Inflammatory macrophage treated with lipopolysaccharide for 1 hour (primary cell): ENCODE results near the gene DDX42.
"Not testable (repeated sequence)": the region's sequence is repeated elsewhere in the genome, so short reads cannot be mapped to it uniquely, and the experiment has no call there.

Source experiments
- DNase-seq, 2 donors: peaks; one replicate each; pipeline ENCODE4 v3.0.0-alpha.2; 2020 to 2022

Gene DDX42

DNA sequence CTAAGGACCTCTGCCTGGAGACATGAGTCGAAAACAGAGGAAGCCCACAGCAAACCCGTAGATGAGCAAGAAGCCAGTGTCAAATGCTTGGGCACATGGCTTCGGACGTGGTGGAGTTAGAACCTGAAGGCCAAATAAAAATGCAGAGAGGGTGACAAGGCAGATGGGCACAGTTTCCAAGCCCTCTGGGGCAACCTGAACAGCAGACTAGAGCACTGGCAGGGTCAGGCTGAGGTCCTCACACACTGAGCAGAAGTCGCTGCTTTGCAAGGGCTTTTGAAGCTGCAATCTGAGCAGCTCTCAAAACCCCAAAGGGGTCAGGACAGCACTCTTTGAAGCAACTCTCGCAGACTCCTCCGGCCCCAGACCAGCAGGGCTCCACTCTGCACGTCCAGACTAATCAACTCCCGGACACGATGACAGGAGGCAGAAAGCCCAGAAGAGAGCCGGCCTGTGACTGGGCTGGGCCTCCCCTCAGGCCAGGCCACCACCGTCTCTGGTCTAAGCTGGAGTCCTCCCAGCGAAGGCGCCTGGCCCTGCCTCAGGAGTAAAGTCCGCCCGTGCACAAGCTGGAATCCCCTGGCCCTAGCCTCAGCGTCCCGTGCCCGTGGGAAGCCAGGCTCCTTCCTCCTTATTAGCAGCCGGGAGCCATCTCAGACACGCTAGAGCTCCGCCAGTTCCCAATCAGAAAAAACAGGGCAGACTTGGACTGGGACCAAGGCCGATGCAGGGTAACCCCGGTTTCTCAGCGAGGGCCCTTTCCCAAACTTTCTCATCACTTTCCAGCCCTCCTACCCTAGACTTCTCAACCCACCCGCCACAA, 67.6 kb downstream of the DDX42 start:
- peak; percentile 64 to 70 for DNase-seq

DNA sequence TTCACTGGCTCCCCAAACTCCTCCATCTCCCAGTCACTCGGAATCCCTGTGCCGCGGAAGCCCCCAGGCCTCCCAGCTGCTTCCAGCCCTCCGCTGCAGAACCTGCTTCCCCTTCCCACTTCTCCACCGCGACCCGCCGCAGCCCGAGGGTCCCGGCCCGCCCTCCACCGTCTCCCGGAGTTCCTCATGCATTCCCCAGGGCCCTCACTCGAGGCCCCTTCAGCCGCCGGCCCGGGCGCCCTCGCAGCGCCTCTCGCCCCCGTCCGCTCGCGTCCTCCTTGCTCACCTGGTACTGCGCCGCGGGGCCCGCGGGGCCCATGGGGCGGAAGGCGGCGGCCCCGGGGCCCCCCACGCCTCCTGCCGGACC, 68.2 kb downstream of the DDX42 start:
- DNase-seq: peak in 1 of 2 donors; percentile 2

DNA sequence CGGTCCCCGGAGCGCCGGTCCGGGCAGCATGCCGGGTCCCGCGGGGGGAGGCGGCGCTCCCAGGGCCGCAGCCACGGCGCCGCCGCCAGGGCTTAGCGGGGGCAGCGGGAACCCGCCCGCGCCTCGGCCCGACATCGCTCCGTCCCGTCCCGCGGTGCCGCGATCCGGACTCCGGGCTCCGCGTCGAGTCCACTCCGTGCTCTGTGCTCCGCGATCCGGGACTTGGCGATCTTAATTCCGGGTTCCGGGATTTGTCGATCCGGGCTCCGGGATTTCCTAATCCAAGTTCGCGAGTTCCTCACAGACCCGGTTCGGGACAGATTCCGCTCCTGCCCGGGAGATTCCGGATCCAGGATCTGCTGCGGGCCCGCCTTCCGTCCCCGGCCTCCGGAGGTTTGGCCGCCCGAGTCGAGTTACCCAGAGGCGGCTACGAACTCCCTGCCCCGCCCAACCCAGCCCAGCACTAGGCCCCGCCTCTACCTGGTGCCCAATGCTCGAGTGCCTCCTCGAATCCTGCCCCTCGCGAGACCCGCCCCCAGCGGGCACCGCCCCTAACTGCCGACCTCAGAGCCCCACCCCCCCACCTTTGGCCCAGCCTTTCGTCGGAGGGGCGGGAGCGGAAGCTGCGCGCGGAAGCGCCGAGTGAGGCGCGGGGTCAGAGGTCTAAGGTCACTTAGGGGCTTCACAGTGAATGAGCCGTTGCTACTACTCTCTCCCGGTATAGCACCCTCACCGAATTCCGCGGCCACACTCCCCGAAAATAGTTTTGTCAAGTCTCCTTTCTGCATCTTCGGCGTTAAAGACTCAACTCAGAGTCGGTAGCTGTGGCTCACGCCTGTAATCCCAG, 68.8 kb downstream of the DDX42 start, which contains the start of gene SMARCD2:
Gene SMARCD2 (minus strand): TSS at position 146 of the 847 bp plus-strand sequence. CDS start 11 bp downstream, at position 135.
- DNase-seq: peak; percentile 98 to 99

DNA sequence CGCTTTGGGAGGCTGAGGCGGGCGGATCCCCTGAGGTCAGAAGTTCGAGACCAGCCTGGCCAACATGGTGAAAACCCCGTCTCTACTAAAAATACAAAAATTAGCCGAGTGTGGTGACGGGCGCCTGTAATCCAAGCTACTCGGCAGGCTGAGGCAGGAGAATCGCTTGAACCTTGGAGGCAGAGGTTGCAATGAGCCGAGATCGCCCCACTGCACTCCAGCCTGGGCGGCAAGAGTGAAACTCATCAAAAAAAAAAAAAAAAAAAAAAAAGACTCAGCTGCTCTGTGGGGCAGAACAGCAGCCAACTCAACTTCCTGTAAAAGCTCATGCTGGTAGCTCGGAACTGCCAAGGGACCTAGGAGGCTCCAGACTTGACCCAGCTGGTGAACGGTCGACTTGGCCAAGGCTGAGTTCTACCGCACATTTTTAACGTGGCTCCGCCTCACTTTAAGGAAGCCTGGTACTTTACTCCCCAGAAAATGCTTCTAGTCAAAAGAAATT, 69.5 kb downstream of the DDX42 start:
- peak; percentile 51 to 62 for DNase-seq

DNA sequence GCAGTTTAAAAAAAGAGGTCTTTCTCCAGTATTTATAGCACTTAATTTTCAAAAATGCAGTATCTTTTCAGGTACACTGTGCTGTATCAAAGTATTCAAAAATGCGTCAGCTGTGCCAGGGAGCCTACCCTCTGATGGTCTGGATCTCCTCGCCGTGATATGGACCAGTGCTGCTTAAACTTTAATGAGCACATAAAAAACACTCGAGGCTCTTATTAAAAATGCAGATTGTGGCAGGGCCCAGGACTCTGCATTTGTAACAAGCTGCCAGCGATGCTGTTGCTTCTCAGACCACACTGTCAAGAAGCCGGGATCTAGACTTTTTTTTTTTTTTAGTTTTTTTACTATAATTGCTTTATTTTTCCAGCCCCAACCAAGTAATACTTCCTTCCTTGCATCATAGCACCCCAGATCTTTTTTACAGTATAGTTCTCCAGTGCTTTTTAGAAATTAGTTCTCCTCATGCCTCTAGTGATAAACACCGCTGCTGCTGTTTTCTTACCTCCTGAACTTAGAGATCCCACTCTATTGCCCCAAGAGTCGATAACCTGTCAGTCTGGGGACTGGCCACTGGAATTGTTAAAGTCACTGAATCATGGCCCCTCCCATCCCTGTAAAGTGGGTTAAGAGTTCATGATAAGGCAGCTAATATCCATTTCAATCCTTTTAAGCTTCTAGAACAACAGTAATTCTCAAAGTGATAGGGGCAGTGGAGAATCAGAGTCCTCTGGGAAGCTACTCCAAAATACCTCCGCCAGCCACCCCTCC, 70.1 kb downstream of the DDX42 start:
- no peak for DNase-seq

DNA sequence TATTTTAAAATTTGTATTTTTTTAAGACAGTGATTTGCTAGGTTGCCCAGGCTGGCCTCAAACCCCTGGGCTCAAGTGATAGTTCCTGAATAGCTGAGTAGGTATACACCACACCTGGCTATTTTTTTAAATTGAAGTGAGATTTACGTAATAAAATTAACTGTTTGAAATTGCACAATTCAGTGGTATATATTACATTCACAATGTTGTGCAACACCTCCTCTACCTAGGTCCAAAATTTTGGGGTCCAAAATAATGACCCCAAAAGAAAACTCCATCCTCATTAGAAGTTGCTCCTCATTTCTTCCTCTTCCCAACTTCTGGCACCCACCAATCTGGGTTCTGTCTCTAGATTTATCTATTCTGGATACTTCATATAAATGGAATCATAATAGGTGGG, 71.5 kb downstream of the DDX42 start:
- no peak for DNase-seq

DNA sequence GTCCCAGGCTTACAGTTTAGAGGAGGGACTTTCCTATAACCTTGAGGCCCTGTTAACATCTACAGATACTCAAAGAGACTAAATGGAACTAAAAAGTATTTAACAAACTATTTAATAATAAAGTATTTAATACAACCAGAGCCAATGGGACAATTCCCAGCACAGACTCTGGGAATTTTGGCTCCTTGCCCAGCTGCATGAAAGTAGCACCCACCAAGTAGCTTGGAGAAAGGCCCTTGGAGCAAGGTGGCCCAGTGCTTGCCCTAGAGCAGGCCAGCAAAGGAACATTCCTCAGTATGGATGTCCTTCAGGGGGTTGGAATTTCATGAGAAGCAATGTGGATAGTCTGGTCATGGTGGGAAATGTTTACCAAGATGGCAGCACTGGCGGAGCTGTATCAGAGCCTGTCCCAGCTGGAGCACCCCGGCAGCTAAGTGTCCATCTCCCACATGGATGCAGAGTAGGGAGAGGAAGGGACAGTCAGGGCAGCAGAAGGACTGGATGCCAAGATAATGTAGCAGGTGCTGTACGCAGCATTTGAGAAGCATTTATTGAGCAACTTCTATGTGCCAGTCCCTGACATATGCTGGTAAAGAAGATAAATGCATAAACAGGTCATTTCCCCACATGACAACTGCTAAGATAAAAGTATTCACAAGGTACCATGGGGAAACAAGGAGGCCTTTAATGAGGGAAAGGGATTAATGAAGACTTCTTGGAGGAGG, 73.7 kb downstream of the DDX42 start:
- no peak for DNase-seq

DNA sequence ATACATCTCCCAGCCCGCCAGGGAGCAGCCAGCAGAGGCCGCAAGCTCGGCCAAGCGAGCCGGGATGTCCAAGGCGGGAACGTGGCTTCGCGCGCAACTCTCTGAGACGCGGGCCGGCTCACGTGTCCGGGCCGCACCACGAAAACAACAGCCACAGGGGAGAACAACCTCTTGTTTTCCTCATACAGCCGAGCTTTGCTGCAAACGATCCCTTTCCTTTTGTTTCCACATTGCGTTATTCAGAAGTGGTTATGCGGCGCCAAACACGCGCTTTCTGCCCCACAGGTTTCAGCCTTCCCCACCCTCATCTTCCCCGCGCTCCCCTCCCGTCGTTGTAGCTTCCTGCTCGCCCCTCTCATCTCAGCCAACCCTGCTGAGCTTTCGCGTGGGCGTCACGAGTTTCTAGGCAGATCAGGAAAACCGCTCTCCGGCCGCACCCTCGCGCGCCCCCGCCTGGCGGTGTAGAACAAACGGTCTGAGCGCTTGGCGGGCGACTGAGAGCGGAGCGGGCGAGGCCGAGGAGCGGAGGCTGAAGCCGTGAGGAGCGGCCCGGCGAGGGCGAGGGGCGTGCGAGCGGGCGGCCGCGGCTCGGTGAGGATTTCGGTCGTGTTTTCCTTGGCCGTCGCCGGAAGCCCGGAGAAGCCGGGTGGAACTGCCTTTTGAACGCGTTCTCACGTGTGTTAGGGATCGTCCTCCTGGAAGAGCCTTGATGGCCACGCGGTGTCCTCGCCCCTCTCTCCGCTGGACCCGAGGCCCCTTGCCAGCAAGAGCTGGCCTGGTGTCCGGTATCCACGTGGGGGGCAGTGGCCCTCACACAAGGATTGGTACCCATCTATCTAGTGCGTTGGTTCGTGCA, 75.1 kb downstream of the DDX42 start:
- peak; percentile 94 to 98 for DNase-seq

DNA sequence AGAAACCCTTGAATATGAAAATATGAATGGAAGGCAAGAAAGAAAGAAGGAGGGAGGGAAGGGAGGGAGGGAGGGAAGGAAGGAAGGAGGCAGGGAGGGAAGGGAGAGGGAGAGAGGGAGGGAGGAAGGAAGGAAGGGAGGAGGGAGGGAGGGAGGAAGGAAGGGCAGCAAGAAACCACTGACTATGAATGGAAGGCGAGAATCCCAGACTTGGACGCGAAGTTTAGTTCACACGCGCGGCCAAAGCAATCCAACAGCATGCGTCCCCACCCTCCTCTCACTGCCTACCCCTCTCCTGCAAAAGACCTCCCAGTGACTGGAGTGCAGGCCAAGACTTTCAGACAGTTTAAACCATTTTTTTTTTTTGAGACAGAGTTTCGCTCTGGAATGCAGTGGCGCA, 76.4 kb downstream of the DDX42 start:
- DNase-seq: no peak

DNA sequence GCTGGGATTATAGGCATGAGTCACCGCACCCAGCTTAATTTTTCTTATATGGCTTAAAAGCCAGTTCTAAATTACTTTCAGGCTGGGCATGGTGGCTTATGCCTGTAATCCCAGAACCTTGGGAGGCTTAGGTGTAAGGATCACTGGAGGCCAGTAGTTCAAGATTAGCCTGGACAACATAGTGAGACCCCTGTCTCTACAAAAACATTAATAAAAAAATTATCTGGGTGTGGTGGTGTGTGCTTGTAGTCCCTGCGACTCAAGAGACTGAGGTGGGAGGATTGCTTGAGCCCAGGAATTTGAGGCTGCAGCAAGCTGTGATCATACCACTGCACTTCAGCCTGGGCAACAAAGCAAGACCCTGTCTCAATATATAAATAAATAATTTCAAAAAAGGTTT, 79.3 kb downstream of the DDX42 start:
- no peak for DNase-seq

DNA sequence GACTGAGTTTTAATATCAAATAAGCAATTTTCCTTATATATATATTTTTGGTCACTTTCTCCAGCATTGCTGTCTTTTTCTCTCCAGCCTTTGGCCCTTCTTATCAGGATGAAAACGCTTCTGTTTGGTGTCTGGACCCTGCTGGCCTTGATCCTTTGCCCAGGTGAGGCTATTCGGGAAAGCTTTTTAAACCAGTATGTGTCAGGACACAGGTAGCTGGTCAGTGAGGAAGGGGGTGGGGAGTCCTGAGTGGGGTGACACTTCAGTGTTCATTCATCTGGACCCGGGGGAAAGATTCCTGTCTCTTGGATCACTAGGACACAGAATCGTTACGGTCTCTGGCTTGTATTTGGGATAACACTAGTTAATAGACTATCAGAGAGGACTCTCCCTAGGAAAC, 80.7 kb downstream of the DDX42 start:
- no peak for DNase-seq

DNA sequence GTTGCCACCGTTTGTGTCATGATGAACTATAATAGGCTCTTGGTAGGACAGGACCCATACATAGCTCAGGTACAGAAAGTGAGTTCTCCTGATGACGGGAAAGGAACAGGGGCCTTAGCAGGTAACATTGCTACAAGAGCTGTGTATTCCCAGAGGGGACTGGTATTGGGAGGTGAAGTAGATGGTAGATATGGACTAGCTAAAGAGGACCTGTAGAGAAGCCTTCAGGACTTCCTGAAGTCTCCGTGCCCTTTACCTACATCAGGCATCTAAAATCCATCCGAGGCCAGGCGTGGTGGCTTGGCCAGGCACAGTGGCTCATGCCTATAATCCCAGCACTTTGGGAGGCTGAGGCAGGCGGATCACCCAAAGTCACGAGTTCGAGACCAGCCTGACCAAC, 81.2 kb downstream of the DDX42 start:
- DNase-seq: no peak

DNA sequence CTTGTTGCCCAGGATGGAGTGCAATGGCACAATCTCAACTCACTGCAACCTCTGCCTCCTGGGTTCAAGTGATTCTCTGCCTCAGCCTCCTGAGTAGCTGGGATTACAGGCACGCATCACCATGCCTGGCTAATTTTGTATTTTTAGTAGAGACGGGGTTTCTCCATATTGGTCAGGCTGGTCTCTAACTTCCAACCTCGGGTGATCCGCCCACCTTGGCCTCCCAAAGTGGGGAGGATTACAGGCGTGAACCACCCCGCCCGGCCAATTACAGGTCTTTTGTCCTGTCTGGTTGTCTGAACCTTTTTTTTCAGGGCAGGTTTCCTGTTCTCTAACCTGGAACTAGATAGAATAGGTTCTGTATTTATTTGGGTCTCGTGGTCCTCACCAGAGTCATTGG, 82.5 kb downstream of the DDX42 start:
- not testable (repeated sequence) for DNase-seq

DNA sequence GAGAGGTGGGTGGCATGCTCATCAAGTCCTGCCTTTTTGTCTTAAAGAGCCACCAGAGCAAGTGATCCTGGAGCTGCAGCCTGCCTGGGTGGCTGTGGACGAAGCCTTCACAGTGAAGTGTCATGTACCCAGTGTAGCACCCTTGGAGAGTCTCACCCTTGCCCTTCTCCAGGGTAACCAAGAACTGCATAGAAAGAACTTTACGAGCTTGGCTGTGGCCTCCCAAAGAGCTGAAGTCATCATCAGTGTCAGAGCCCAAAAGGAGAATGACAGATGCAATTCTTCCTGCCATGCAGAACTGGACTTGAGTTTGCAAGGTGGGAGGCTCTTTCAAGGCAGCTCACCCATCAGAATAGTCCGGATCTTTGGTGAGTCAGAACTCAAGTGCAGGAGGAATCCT, 85.3 kb downstream of the DDX42 start:
- DNase-seq: no peak

DNA sequence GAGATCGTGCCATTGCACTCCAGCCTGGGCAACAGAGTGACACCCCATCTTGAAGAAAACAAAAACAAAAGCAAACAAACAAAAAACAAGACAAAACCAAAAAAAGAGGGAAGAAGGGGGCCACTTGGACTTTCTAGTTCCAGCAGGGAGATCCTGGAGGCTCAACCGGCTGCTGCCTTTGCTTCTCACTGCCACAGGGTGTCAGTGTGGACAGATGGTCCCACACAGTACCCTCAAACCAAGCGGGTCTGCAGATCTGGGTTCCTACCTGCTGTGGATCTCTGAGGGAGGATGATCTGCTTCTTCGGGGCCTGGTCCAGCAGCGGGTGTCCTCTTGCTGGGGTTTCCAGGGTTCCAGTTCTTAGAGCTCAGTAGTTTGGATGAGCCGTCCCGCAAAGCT, 92.7 kb downstream of the DDX42 start:
- not testable (repeated sequence) for DNase-seq
